ENCODE measurements around the gene TNIK.

DNA sequence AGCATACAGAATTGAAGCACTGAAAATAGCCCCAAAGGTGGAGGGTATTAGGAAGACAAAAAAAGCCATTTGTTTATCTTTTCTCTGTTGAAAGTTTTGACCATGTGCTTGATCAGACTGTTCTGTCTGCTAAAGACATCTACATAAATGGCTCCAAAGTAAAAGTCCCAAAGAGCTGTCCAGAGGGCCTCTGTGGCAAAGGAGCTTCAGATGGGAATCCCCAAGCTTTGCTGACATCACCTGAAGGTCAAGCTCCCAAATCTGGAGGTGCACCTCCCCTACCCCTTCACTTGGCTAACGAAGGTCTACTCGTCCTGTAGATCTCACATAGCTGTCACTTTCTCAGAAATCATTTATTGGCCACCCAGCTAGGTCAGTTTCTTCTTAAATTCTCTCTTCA lies 239.1 kb downstream of the TNIK start:
- TF ChIP-seq, protein P1, sequence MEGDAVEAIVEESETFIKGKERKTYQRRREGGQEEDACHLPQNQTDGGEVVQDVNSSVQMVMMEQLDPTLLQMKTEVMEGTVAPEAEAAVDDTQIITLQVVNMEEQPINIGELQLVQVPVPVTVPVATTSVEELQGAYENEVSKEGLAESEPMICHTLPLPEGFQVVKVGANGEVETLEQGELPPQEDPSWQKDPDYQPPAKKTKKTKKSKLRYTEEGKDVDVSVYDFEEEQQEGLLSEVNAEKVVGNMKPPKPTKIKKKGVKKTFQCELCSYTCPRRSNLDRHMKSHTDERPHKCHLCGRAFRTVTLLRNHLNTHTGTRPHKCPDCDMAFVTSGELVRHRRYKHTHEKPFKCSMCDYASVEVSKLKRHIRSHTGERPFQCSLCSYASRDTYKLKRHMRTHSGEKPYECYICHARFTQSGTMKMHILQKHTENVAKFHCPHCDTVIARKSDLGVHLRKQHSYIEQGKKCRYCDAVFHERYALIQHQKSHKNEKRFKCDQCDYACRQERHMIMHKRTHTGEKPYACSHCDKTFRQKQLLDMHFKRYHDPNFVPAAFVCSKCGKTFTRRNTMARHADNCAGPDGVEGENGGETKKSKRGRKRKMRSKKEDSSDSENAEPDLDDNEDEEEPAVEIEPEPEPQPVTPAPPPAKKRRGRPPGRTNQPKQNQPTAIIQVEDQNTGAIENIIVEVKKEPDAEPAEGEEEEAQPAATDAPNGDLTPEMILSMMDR (IDR thresholded peaks at IDR 0.05): no peak
- no peak for TF ChIP-seq MXI1 (IDR thresholded peaks at IDR 0.05; ENCODE audit: low read depth, low read length)
- no peak for TF ChIP-seq TAF1 (IDR thresholded peaks at IDR 0.05; ENCODE audit: borderline replicate concordance, low read depth, low read length)
- TF ChIP-seq, protein P2, sequence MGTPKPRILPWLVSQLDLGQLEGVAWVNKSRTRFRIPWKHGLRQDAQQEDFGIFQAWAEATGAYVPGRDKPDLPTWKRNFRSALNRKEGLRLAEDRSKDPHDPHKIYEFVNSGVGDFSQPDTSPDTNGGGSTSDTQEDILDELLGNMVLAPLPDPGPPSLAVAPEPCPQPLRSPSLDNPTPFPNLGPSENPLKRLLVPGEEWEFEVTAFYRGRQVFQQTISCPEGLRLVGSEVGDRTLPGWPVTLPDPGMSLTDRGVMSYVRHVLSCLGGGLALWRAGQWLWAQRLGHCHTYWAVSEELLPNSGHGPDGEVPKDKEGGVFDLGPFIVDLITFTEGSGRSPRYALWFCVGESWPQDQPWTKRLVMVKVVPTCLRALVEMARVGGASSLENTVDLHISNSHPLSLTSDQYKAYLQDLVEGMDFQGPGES (IDR thresholded peaks at IDR 0.05; ENCODE audit: low read depth, low read length): no peak
- TF ChIP-seq, protein P3, sequence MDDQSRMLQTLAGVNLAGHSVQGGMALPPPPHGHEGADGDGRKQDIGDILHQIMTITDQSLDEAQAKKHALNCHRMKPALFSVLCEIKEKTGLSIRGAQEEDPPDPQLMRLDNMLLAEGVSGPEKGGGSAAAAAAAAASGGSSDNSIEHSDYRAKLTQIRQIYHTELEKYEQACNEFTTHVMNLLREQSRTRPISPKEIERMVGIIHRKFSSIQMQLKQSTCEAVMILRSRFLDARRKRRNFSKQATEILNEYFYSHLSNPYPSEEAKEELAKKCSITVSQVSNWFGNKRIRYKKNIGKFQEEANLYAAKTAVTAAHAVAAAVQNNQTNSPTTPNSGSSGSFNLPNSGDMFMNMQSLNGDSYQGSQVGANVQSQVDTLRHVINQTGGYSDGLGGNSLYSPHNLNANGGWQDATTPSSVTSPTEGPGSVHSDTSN (IDR thresholded peaks at IDR 0.05): no peak
- TF ChIP-seq, protein P4, sequence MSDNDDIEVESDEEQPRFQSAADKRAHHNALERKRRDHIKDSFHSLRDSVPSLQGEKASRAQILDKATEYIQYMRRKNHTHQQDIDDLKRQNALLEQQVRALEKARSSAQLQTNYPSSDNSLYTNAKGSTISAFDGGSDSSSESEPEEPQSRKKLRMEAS (IDR thresholded peaks at IDR 0.05; ENCODE audit: low read depth): no peak
- TF ChIP-seq, protein P5, sequence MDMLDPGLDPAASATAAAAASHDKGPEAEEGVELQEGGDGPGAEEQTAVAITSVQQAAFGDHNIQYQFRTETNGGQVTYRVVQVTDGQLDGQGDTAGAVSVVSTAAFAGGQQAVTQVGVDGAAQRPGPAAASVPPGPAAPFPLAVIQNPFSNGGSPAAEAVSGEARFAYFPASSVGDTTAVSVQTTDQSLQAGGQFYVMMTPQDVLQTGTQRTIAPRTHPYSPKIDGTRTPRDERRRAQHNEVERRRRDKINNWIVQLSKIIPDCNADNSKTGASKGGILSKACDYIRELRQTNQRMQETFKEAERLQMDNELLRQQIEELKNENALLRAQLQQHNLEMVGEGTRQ (IDR thresholded peaks at IDR 0.05; ENCODE audit: borderline replicate concordance, low read depth, low read length): no peak
- no peak for TF ChIP-seq YY1 (IDR thresholded peaks at IDR 0.05; ENCODE audit: low read depth)
